HCT116 (cell line): Measurements from ENCODE around the gene UBQLNL. TPM values are rescaled to one million over a fixed set of nuclear protein-coding genes. Genes with fewer than 3 reads are reported as not detected.

Experiments used
- ATAC-seq: fragments of 200-7000 bp; cut with Tn5 transposase; 2 replicates; pipeline ENCODE4 v1.9.1; 2020; ENCODE audit warnings: mild to moderate bottlenecking, moderate library complexity
- BruUV-seq: library from RNA; stranded (reverse); fragments of 400-500 nt; replicated peaks from 2 replicates; lab custom pipeline; 2021; lab: Mats Ljungman, UMichigan
- CTCF ChIA-PET: fragments of 300-600 bp; sonication (Branson Sonifier 250); formaldehyde crosslinking; loops from one replicate; lab custom pipeline; 2021; ENCODE audit warnings: antibody characterized with exemption; lab: Charles Lee
- POLR2A ChIA-PET: fragments of 300-600, 350-600 bp; sonication (Branson Sonifier 250); formaldehyde crosslinking; loops from one replicate; lab custom pipeline; 2021; ENCODE audit warnings: antibody characterized with exemption; lab: Charles Lee
- RAD21 ChIA-PET, 2 experiments: fragments of 300-600 bp; sonication (Branson Sonifier 250); formaldehyde crosslinking; loops; one replicate each; lab custom pipeline; 2023; ENCODE audit warnings: low total read pairs in 2 of 2; ENCODE audit not compliant: uncharacterized antibody in 2 of 2, unreplicated experiment in 2 of 2, low non-redundant PET in 1 of 2; lab: Charles Lee
- DNase-seq: peaks from one replicate; pipeline ENCODE4 v3.0.0-alpha.2; 2010; ENCODE audit warnings: low read depth, low spot score
- H2AFZ ChIP-seq: fragments of 200-600 bp; shearing (Covaris generic), sonication (generic); 2 replicates; pipeline ENCODE4 v1.6.1; 2017; ENCODE audit warnings: low read depth, mixed run types, mixed read lengths, antibody characterized with exemption, low read length; ENCODE audit not compliant: poor library complexity, severe bottlenecking
- H3K27ac ChIP-seq: 2 replicates; pipeline ENCODE4 v1.5.1; 2012; ENCODE audit warnings: low read depth, low read length
- H3K27me3 ChIP-seq: fragments of 200-600 bp; sonication (generic); 2 replicates; pipeline ENCODE4 v1.6.1; 2016; ENCODE audit warnings: mixed run types, low read length, mixed read lengths; ENCODE audit not compliant: insufficient read depth
- H3K36me3 ChIP-seq, 2 experiments: fragments of 200-500 bp in 1 of 2; fragments of 200-600 bp in 1 of 2; sonication (Bioruptor generic) in 1 of 2; sonication (generic) in 1 of 2; 2 replicates each; pipeline versions ENCODE4 v1.5.1 to v1.6.1; 2014 to 2016; ENCODE audit warnings: low read length in 2 of 2, inconsistent platforms in 1 of 2, mixed read lengths in 1 of 2, mixed run types in 1 of 2; ENCODE audit not compliant: insufficient read depth in 2 of 2, control insufficient read depth in 1 of 2
- H3K4me1 ChIP-seq, 2 experiments: fragments of 200-600 bp in 1 of 2; sonication (generic) in 1 of 2; 2 replicates each; pipeline versions ENCODE4 v1.5.1 to v1.6.1; 2012 to 2017; ENCODE audit warnings: low read length in 2 of 2, inconsistent platforms in 1 of 2, mild to moderate bottlenecking in 1 of 2, mixed read lengths in 1 of 2, mixed run types in 1 of 2, moderate library complexity in 1 of 2; ENCODE audit not compliant: insufficient read depth in 2 of 2, control insufficient read depth in 1 of 2
- H3K4me2 ChIP-seq: fragments of 200-600 bp; sonication (generic); 2 replicates; pipeline ENCODE4 v1.6.1; 2017; ENCODE audit warnings: mixed run types, low read length, mixed read lengths
- H3K4me3 ChIP-seq, 2 experiments: fragments of 200-600 bp in 1 of 2; sonication (generic) in 1 of 2; replicated peaks in 1 of 2; 2 replicates each; pipeline ENCODE4 v1.5.1; 2011 to 2016; ENCODE audit warnings: low read length in 2 of 2, control low read depth in 1 of 2, low read depth in 1 of 2, mild to moderate bottlenecking in 1 of 2, mixed read lengths in 1 of 2, mixed run types in 1 of 2
- H3K79me2 ChIP-seq: fragments of 200-600 bp; sonication (generic); 2 replicates; pipeline ENCODE4 v1.6.1; 2017; ENCODE audit warnings: mild to moderate bottlenecking, mixed run types, low read length, moderate library complexity, mixed read lengths; ENCODE audit not compliant: insufficient read depth
- H3K9ac ChIP-seq: fragments of 200-600 bp; sonication (generic); 2 replicates; pipeline ENCODE4 v1.6.1; 2016; ENCODE audit warnings: low read length, mixed read lengths
- H3K9me2 ChIP-seq: fragments of 200-600 bp; sonication (generic), shearing (Covaris generic); 2 replicates; pipeline ENCODE4 v1.6.1; 2017; ENCODE audit warnings: mixed run types, mild to moderate bottlenecking, moderate library complexity; ENCODE audit not compliant: insufficient read depth
- H3K9me3 ChIP-seq, 2 experiments: fragments of 200-500 bp in 1 of 2; fragments of 200-600 bp in 1 of 2; sonication (Bioruptor generic) in 1 of 2; sonication (generic) in 1 of 2; 2 replicates each; pipeline ENCODE4 v1.6.1; 2014 to 2017; ENCODE audit warnings: low read length in 2 of 2, mixed read lengths in 2 of 2, inconsistent platforms in 1 of 2, low read depth in 1 of 2, mild to moderate bottlenecking in 1 of 2, mixed run types in 1 of 2, moderate library complexity in 1 of 2; ENCODE audit not compliant: control insufficient read depth in 1 of 2, insufficient read depth in 1 of 2
- H4K20me1 ChIP-seq: fragments of 200-600 bp; sonication (generic), shearing (Covaris generic); 2 replicates; pipeline ENCODE4 v1.6.1; 2017; ENCODE audit warnings: mixed run types, mild to moderate bottlenecking, moderate library complexity; ENCODE audit not compliant: insufficient read depth
- ATF3 ChIP-seq: IDR thresholded peaks from 2 replicates; pipeline ENCODE4 v1.6.1; 2012
- CBX3 ChIP-seq: IDR thresholded peaks from 2 replicates; pipeline ENCODE4 v1.6.1; 2012; ENCODE audit warnings: low read depth
- CTCF ChIP-seq, 3 experiments: fragments of 200-600 bp in 1 of 3; sonication (generic) in 1 of 3; IDR thresholded peaks in 2 of 3; conservative IDR thresholded peaks in 1 of 3; 2 replicates each; pipeline ENCODE4 v1.5.1; 2012 to 2017; ENCODE audit warnings: low read depth in 2 of 3, low read length in 2 of 3, antibody characterized with exemption in 1 of 3, borderline replicate concordance in 1 of 3, control low read depth in 1 of 3, mild to moderate bottlenecking in 1 of 3, mixed read lengths in 1 of 3, mixed run types in 1 of 3, moderate library complexity in 1 of 3; ENCODE audit not compliant: insufficient read depth in 1 of 3
- EZH2 ChIP-seq: fragments of 200-600 bp; sonication (generic); IDR thresholded peaks from 2 replicates; pipeline ENCODE4 v1.6.1; 2017; ENCODE audit warnings: antibody characterized with exemption, mixed run types
- FOSL1 ChIP-seq: IDR thresholded peaks from 2 replicates; pipeline ENCODE4 v1.6.1; 2012; ENCODE audit warnings: low read depth
- JUND ChIP-seq: IDR thresholded peaks from 2 replicates; pipeline ENCODE4 v1.6.1; 2012
- POLR2A ChIP-seq: IDR thresholded peaks from 2 replicates; pipeline ENCODE4 v1.7.0; 2011; ENCODE audit warnings: borderline replicate concordance; ENCODE audit not compliant: insufficient read depth, insufficient read length; ENCODE audit errors: extremely low read depth
- REST ChIP-seq: IDR thresholded peaks from 2 replicates; pipeline ENCODE4 v1.6.1; 2012; ENCODE audit warnings: low read depth
- SIN3A ChIP-seq: IDR thresholded peaks from 2 replicates; pipeline ENCODE4 v1.6.1; 2012; ENCODE audit warnings: low read depth
- SP1 ChIP-seq: IDR thresholded peaks from 2 replicates; pipeline ENCODE4 v1.6.1; 2012; ENCODE audit warnings: low read depth
- SRF ChIP-seq: IDR thresholded peaks from 2 replicates; pipeline ENCODE4 v1.6.1; 2012; ENCODE audit warnings: low read depth
- TCF7L2 ChIP-seq: IDR thresholded peaks from 2 replicates; pipeline ENCODE4 v1.7.0; 2011; ENCODE audit warnings: borderline replicate concordance, inconsistent platforms; ENCODE audit not compliant: insufficient read depth, insufficient read length; ENCODE audit errors: extremely low read depth
- intact Hi-C: fragments of 100-400 bp; cut with micrococcal nuclease; formaldehyde crosslinking; loops from 2 replicates; pipeline ENCODE4 v1.10.0; 2022
- total RNA-seq: library from RNA; stranded (reverse); gene quantifications from one replicate; pipeline ENCODE4 v1.2.1, GENCODE V29; 2021; ENCODE audit not compliant: unreplicated experiment

Gene UBQLNL
- total RNA-seq, 1 experiment from 2014 or later, result not detected

- H3K36me3 ChIP-seq, result no peaks in the 10 kb centered on the region
- no peak overlapping the region for H3K27ac ChIP-seq
- DNase-seq, result no peak
- no peaks in the 10 kb centered on the region for H4K20me1 ChIP-seq
- H2AFZ ChIP-seq, result no peak overlapping the region
- CTCF ChIA-PET, result no interaction called here
- peaks cover 6% of the 10 kb centered on the region; the same call in 1 of the 2 replicates for H3K27me3 ChIP-seq
- BruUV-seq, result no TSS peak
- intact Hi-C loops, result no loop called here
- RAD21 ChIA-PET, result no interaction called here
- H3K9ac ChIP-seq, result no peak overlapping the region
- TF ChIP-seq SIN3A (no peak), JUND (no peak), EZH2 (no peak)
- H3K4me3 ChIP-seq, result no peak overlapping the region
- no peak for ATAC-seq
- H3K9me2 ChIP-seq, result no peaks in the 10 kb centered on the region
- no peak overlapping the region for H3K4me2 ChIP-seq
- no peaks in the 10 kb centered on the region for H3K9me3 ChIP-seq
- H3K4me1 ChIP-seq, result no peaks in the 10 kb centered on the region
- H3K79me2 ChIP-seq, result no peaks in the 10 kb centered on the region
- POLR2A ChIA-PET, result interaction anchor here (2.2 kb wide), 1 partner anchor 10 kb away, joined by 15 read pairs; no protein-coding TSS in a partner anchor
Measured at GRCh38 chr11:5514841-5515240, 1.7 kb downstream of the UBQLNL start.

- Histone ChIP-seq H3K79me2 (peaks cover 7% of the 10 kb centered on the region), H3K27ac (no peak within 1 kb of the TSS), H2AFZ (no peak within 1 kb of the TSS), H3K4me2 (no peak within 1 kb of the TSS), H3K4me1 (peaks cover 0 to 7% of the 10 kb centered on the region in 2 experiments; a peak in 2 of 4 replicates), H3K36me3 (peaks cover 0 to 5% of the 10 kb centered on the region in 2 experiments; a peak in 2 of 4 replicates), H3K9ac (no peak within 1 kb of the TSS), H3K4me3 (no peak within 1 kb of the TSS), H3K9me2 (no peaks in the 10 kb centered on the region), H3K27me3 (peaks cover 6% of the 10 kb centered on the region; the same call in 1 of the 2 replicates), H4K20me1 (no peaks in the 10 kb centered on the region), H3K9me3 (no peaks in the 10 kb centered on the region)
- intact Hi-C loops, result no loop called here
- RAD21 ChIA-PET, result no interaction called here
- CTCF ChIA-PET, result no interaction called here
- TF ChIP-seq CBX3 (no peak), SP1 (no peak), FOSL1 (no peak), POLR2A (no peak), REST (no peak), ATF3 (no peak), TCF7L2 (no peak), SRF (no peak), CTCF (IDR thresholded peaks at IDR 0.05 in 2 of 3, conservative IDR thresholded peaks at IDR 0.05 in 1 of 3; ENCODE audit: borderline replicate concordance in 1 of 3, insufficient read depth in 1 of 3, low read depth in 2 of 3, low read length in 2 of 3) (no peak)
- DNase-seq (no peak), ATAC-seq (no peak)
- POLR2A ChIA-PET, result no interaction called here
- no TSS peak for BruUV-seq
Measured at GRCh38 chr11:5509803-5510202, 6.7 kb downstream of the UBQLNL start, which contains the start of gene UBQLN3. TSS of gene UBQLN3 (minus strand) at chr11:5509957. CDS start at chr11:5509558, 399 bp downstream.
